ELR (cell line): ENCODE measurements around the gene CELSR3.

ENCODE experiments used
- DNase-seq: peaks from one replicate; pipeline ENCODE4 v3.0.0-alpha.2; 2015; ENCODE audit warnings: low read depth

CELSR3 gene

DNA sequence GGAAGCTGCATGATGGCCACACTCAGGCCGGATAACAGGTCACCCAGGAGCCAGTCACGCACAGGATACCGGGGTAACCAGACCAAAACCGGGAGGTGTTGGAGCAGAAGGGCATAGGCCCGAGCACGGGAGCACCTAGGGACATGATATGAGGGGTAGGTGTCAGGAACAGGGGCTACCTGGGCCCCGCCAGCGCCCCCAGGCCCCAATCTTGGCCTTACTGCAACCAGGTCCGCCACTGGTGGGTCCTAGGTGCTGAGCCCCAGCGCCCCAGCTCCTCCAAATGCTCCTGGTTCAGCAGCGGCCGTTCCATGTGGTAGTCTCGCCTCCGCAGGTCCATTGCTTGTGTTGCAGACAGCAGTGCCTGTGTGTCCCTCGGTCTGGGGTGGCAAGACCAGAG lies 29.4 kb downstream of the CELSR3 start:
- no peak for DNase-seq

DNA sequence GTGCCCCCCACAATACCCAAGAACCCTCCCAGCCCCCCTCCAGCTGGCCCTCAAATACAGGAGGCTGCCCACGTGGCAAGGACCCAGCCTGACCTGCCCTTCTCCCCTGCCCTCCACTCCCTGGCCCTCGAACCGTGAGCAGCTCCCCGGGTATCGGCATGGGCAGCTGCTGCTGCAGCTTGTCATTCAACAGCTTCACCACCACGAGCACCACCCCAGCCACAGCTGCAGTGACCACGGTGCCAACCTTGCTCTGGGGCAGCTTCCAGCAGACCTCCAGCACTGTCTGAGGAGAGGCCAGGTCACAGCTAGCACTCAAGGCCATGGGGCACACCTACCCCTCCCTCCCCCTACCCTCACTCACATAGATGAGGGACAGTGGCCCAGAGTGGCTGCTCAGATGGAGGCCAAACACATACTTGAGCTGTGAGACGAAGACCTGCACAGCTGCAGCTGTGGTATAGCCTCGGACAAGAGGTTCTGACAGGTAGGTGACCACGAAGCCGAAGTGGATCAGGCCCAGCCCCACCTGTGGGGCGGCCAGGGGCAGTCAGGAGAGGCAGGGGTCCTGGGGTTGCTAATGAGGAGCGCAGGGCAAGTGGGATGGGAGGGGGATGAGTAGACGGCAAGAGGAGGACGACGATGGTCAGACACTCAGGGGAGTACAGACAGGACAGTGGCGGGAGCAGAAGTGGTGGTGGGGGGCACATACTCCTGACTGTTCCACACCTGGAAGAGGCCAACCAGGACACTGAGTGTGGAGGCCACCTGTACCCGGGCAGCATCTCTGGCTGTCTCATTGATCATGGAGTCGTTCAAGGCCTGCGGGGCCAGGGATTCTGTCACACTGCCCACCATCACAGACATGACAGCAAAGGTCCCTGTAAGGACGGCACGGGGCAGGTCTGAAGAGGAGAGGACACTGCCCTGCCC lies 30.9 kb downstream of the CELSR3 start:
- no peak for DNase-seq

DNA sequence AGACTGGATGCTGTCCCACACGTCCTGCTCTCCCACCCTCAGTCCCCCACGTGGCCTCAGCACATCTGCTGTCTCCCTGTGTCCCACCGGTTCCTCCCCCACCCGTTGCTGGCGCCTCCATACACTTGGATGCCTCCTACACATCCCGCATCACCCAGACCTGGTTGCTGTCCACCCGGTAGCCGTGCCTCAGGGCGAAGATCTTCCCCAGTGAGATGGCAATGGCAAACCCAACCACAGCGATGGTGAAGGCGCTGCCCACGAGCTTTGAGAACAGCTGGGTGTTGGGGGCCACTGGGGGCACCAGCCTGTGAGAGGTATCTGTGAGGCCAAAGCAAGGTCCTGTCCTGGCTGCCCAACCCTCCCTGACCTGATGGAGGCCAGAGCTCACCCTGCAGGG lies 31.9 kb downstream of the CELSR3 start:
- no peak for DNase-seq

DNA sequence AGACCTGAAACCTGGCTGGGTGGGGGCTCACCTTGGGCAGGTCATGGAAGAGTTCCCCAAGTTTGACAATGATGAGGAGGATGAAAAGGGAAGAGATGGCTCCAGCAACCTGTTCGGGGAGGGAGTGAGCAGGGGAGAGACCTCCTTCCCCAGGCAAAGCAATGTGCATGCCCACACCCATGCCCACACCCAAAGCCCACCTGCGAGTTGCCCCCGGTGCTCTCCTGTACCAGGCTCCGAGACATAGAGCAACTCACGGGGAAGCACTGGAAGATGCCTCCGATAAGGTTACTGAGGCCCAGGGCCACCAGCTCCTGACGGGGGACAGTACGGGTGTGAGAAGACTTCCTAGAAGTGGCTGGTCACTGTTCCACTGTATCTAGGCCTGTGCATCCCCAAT lies 32.3 kb downstream of the CELSR3 start:
- DNase-seq: no peak

DNA sequence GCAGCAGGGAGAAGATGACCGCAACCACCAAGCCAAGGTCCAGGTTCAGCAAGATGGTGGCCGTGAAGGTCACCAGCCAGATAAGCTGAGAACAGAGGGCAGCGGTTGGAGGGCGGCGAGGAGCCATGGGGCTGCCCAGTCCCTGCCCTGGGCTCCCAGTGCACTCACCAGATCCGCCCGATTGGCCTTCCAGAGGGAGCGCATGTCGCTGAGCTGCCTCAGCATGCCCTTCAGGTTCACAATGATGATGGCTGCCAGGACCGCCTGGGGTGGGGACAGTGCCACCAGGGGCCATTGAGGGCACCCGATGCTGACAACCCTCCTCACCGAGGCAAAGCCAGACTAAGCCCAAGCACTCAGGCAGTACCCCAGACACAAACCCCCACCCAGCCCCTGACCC lies 32.8 kb downstream of the CELSR3 start:
- DNase-seq: no peak

DNA sequence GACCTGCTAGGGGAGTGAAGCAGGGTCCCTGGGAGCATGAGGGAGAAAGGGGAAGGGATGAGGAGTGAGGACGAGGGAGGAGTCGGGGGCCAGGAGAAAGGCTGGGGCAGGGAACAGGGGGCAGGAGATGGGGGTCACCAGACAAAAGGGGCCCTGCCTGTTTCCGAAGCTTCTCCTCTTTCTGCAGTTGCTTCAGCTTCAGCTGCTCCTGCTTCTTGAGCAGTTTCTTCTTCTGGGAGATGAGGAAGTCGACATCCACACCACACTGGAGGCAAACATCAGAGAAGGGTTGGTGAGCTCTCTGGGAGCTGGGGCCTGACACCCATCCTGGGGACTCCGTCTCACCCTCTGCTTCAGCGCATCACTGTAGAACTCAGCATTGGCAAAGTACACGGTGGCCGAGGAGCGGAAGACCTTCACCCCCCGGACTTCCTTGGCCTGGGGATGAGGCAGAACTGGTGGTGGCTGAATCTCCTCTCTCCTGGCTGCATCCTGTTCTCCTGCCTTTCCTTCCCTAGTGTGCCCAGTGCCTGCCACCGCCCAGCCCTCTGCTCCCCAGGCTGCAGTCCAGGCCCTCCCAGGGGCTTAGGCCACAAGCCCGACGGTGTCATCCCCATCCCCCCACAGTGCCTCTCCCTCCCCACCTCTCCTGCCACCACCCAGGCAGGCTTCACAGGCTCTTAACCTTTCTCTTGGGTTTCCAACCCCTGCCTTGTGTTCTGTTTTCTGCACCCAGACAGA lies 34.2 kb downstream of the CELSR3 start:
- DNase-seq: no peak

DNA sequence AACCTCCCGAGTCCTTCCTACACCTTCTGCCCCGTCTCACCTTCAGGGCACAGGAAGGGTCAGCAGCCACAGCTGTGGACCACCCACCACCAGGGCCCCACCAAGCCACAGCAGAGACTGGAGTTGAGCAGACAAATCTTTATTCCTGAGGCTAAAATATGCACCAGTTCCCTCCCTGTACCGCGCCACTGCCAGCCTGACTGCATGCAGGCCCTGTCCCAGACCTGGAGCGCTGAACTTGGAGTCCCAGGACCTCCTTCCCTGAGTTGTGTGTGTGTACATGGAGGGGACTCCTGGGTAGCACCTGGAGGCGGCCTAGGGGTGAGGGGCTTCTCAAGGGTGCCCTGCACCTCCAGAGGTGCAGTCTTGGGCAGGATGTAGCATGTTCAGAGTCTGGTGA lies 37.1 kb downstream of the CELSR3 start:
- no peak for DNase-seq

DNA sequence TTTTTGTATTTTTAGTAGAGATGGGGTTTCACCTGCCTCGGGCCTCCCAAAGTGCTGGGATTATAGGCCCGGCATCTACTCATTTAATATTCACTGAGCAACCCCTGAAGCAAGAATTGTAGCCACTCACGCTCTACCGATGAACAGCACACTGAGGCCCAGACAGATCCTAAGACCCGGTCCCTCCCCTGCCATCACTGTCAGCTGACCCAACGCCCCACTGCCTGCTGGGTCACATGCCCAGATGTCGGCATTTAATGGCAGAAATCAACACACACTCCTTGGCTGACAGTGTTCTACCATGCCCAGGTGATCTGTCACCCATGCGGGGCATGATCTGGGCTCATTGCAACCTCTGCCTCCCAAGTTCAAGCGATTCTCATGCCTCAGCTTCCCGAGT lies 37.9 kb downstream of the CELSR3 start:
- DNase-seq: no peak

DNA sequence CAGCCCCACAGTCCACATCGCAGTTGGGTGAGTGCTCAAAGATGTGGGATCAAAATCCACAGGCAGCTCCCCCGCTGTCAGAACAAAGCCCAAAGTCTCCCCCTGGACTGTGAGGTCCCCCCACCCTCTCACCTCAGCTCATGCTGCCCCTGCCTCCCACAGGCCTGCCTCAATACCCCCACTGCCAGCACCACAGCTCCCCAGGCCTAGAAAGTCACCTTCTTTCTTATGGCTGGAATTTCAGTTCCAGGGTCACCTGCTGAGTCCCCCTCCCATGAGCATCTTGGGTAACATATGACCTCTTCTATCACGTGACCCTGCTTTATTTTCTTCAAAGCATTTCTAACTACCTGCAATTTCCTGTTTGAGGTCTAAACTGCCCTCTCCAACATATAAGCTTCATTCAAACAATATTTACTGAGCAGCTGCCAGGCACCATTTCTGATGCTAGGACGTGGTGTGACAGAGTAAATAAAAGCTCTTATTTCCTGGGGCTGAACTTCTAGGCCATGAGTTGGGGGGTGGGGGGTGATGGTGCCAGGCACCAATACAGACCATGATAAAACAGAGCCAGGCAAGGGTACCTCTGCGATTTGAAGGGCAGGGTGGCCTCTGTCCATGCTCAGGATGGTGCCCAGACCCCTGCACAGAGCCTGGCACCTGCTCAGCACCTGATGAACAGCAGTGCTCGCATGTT lies 38.7 kb downstream of the CELSR3 start:
- DNase-seq: no peak

DNA sequence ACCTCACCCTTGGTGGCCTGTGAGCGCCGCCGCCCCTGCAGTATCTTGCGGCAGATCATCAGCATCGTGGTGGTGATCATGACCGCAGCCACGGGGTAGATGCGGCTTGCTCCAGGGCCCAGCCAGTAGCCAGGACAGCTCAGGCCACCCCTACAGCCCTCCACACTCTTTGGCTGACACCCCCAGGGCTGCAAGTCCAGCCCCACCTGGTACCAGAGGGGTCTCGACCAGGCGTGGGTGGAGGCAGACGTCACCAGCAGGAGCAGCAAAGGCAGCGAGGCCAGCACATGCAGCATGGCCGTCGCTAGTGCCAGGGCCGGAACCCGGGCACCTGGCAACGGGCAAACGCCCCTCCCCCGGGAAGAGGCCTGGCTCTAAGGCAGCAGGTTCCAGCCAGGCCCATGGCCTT lies 41.2 kb downstream of the CELSR3 start, which contains the start of gene TMEM89:
Gene TMEM89 (minus strand): TSS at position 309 of the 409 bp plus-strand sequence. CDS start 13 bp downstream, at position 296.
- no peak for DNase-seq

DNA sequence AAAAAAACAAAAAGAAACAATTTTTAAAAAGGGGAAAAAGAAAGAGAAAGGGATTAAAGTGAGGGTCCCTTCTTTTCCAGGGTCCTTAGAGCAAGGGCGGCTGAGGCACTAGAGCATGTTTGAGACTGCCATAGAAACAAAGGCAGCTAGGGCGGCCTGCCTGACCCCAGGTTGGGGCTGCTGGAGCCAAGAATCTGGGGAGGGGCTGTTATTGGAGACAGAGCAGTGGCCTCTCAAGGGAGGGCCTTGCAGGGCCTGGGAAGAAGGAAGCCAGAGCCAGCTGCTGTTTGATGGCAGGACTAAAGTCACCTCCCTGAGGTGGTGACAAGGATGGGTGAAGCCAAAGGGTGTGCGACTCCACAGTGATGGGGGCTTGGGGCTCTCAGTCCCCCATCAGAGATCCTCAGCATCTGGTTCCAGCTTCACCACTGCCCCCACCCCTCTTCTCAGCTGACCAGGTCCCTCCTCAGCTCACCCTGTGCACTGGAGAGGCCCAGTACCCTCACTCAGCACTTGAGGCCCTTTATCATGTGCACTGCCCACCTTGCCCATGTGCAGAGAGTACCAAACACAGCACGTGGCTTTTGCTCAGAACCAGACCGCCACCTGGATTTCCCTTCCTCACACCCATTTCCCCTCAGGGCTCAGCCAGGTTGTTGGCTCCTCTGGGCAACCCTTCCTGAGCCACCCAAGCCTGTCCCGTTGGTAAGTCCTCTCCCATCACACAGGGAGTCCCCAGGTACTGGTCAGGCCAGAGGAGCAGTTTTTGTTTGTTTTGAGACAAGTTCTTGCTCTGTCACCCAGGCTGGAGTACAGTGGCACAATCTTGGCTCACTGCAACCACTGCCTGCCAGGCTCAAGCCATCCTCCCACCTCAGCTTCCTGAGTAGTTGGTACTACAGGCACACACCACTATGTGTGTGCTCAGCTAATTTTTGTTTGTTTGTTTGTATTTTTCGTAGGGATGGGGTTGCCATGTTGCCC lies 42.9 kb downstream of the CELSR3 start:
- no peak for DNase-seq

DNA sequence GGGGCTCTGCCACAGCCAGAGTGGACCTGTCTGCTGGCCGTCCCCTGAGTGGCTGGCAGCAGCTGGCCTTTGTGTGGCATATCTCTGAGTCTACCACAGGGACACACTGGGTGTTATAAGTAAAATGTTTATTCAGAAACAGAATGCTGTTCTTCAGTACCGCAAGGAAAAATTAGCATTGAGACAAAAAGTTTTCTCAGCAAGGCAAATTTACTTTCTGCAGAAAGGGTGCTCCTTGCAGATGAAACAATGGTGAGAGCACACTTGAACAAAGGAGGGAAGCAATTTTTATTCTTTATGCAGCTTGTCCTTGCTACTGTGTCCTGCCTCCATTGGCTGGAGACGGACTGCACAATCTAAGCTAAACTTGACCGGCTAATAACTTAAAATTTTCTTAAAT lies 45.1 kb downstream of the CELSR3 start:
- DNase-seq: no peak

DNA sequence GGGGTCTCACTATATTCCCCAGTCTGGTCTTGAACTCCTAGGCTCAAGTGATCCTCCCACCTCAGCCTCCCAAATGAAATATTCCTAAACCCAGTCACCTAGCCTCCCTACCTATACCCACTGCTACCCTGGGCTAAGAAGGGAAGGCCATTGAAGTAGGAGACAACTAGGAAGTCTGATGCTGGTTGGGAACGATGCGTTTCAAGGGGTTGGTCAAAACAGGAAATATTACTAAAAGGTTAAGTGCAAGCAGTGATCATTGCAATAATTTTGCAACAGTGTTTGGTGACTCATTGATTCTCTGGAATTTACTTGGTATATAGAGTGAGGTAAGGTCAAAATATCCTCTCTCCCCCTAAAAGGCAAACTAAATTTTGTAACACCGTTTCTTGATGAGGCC lies 48.6 kb downstream of the CELSR3 start:
- peak; percentile 83 for DNase-seq

DNA sequence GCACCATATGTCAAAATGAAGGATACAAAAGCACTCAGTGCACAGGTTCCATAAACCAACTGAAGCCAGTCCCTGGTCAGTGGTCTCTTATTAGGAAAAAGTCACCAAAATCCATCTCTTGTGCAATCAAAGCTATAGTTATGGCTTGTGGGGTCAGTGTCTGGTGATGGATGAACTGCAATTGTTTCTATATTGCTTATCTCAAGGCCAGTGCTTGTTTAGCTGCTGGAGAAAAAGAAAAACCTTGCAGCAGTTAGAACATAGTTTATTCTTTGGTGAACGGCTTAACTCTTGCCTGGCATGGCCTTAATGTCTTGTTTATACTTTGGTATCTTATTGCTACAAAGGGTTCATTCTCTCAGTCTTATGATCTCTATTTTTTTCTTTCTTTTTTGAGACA lies 50.4 kb downstream of the CELSR3 start:
- no peak for DNase-seq

DNA sequence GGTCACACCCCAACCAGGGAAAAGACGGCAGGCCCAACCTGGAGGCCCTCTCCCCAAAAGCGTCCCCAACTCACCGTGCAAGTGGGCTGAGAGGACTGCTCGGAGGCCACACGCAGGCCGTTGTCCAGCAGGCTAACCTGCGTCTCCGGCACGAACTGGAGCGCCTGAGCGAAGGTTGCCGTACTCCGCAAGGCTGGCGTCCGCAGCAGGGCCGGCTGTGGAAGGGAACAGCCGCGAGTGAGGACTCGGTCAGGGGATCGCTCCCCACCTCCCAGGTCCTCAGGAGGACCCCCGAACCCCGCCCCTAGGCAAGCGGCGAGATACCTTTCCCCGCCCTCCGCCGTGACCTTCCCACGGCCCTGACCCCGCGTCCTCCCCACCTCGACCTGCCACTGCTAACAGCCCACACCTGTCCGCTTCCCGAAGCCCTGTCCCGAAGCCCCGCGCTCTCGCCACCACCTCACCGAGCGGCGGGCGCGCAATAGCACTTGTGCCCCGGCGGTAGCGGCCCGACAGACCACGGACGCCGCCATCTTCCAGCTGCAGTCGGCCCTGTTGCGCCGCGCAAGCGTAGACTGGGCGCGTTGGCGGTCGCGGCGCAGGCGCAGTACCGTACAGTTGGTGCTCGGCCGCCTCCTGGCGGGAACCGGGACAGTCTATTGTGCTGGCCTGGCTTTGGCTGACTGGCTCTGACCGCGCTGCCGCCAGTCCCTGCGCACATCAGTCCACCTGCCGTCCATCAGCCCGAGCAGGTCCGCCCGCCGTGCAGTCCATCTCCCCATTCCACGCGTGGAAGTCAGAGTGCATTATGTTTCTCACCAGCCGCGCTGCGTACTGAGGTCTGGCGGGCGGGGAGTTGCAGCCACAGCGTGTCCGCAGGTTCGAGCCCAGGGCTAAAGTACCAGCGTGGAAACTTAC lies 53.3 kb downstream of the CELSR3 start, which contains the start of gene UQCRC1:
Gene UQCRC1 (minus strand): TSS at position 559 of the 918 bp plus-strand sequence. CDS start 26 bp downstream, at position 533.
- DNase-seq: peak; percentile 91

DNA sequence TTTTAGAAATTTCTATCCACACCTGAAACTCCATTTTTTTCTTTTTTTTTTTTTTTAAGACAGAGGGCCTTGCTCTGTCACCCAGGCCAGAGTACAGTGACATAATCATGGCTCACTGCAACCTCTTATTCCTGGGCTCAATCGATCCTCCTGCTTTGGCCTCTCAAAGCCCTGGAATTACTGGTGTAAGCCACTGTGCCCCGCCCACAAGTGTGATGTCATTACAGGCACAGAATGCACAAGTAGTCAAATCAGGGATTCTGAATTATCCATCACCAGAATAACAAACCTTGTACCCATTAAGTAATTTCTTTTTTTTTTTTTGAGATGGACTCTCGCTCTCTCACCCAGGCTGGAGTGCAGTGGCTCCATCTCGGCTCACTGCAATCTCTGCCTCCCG lies 55.2 kb downstream of the CELSR3 start:
- DNase-seq: peak; percentile 37

DNA sequence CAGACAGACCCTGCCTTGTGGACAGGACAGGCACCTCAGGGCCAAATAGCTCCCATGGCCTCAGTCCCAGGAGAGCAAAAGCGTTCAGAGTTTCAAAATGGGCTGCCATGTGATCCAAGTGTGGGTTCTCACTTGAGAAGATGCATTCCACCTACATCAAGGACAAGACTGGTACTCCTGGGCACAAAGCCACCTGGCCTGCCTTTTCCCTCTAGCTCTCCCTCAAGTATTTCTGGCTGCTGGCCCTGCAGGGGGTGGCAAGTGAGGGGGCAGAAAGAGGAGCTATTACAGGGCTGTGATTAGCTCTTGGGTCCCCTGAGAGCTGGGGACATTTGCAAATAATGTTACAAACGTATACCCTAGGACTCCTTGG lies 61.1 kb downstream of the CELSR3 start:
- DNase-seq: no peak

DNA sequence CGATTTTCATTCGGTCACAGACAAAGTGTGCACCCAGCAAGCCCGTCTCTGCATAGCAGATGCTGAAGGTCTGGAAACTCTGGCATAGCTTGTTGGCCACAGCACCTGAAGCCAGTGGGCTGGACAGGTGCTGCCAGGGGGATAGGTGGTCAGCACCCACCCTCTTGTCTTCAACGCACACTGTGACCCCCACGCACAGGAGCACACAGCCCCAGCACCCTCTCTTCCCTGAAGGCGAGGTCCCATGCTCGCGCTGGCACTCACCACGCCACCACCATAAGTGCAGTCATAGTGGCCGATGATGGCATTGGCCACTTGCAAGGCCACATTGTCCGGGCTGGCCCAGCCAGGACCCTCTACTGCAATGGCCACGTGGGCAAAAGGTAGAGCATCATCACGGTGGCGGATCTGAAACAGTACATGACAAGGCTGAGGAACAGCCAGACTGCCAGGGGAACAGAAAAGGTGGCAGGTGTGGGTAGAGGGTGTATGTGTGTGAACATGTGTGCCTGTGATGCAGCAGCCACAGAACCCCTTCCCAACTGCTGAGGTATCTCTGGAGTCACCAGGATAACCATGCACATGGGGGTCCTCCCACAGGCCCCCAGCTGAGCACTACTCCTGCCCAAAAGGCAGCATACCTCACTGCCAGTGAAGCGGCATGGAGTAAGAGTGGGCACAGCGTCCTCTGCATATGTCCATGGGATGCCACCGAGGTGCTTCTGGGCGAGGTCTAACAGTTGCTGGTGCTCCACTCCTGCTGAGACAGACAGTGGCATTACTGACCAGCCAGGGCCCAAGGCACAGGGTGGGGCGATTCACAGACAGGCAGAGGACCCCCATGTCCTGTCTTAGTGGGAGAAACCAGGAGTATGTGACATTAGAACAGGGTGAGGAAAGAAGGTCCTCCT lies 61.7 kb downstream of the CELSR3 start:
- DNase-seq: no peak
